Neuron (in vitro differentiated cells): ENCODE data around the gene S1PR1.

Experiments
- H2AFZ ChIP-seq: one replicate; pipeline ENCODE4 v1.6.1; 2013; ENCODE audit warnings: low read depth, mild to moderate bottlenecking, inconsistent platforms, low read length, moderate library complexity
- H3K27me3 ChIP-seq: one replicate; pipeline ENCODE4 v1.6.1; 2013; ENCODE audit warnings: low read length; ENCODE audit not compliant: insufficient read depth
- H3K36me3 ChIP-seq: one replicate; pipeline ENCODE4 v1.6.1; 2013; ENCODE audit warnings: low read length; ENCODE audit not compliant: insufficient read depth
- H3K4me1 ChIP-seq: one replicate; pipeline ENCODE4 v1.6.1; 2013; ENCODE audit warnings: low read length; ENCODE audit not compliant: insufficient read depth
- H3K4me3 ChIP-seq: 2 replicates; pipeline ENCODE4 v1.5.1; 2013; ENCODE audit warnings: mild to moderate bottlenecking, low read length, moderate library complexity
- H3K9me3 ChIP-seq: one replicate; pipeline ENCODE4 v1.6.1; 2013; ENCODE audit warnings: low read length

S1PR1 gene

GRCh38 chr1:101261623-101262022 is 24.8 kb downstream of the S1PR1 start:
- peak overlapping the region; percentile 34 for H2AFZ ChIP-seq
- no peaks in the 10 kb centered on the region for H3K27me3 ChIP-seq
- peaks cover 25% of the 10 kb centered on the region for H3K4me1 ChIP-seq
- H3K9me3 ChIP-seq = no peaks in the 10 kb centered on the region
- H3K4me3 ChIP-seq = no peak overlapping the region
- no peaks in the 10 kb centered on the region for H3K36me3 ChIP-seq

- no peaks in the 10 kb centered on the region for H3K36me3 ChIP-seq
- no peaks in the 10 kb centered on the region for H3K9me3 ChIP-seq
- H2AFZ ChIP-seq = peak overlapping the region; percentile 79
- H3K27me3 ChIP-seq = no peaks in the 10 kb centered on the region
- peaks cover 25% of the 10 kb centered on the region for H3K4me1 ChIP-seq
- H3K4me3 ChIP-seq = no peak overlapping the region
Measured at GRCh38 chr1:101262060-101262459, 25.2 kb downstream of the S1PR1 start.

- Histone ChIP-seq H2AFZ (peak overlapping the region; percentile 79), H3K27me3 (no peaks in the 10 kb centered on the region), H3K9me3 (no peaks in the 10 kb centered on the region), H3K36me3 (no peaks in the 10 kb centered on the region), H3K4me3 (no peak overlapping the region), H3K4me1 (peaks cover 25% of the 10 kb centered on the region)
Measured at GRCh38 chr1:101262630-101263348, 26.0 kb downstream of the S1PR1 start.

GRCh38 chr1:101264697-101265096 is 27.9 kb downstream of the S1PR1 start:
- Histone ChIP-seq H3K4me1 (peaks cover 25% of the 10 kb centered on the region), H3K9me3 (no peaks in the 10 kb centered on the region), H2AFZ (no peak overlapping the region), H3K27me3 (no peaks in the 10 kb centered on the region), H3K36me3 (no peaks in the 10 kb centered on the region), H3K4me3 (no peak overlapping the region)

GRCh38 chr1:101265684-101266083 is 28.9 kb downstream of the S1PR1 start:
- H3K36me3 ChIP-seq = no peaks in the 10 kb centered on the region
- no peak overlapping the region for H3K4me3 ChIP-seq
- H3K27me3 ChIP-seq = no peaks in the 10 kb centered on the region
- H3K9me3 ChIP-seq = no peaks in the 10 kb centered on the region
- H2AFZ ChIP-seq = no peak overlapping the region
- H3K4me1 ChIP-seq = peaks cover 25% of the 10 kb centered on the region

GRCh38 chr1:101267082-101267481 is 30.3 kb downstream of the S1PR1 start:
- Histone ChIP-seq H3K9me3 (no peaks in the 10 kb centered on the region), H3K4me3 (no peak overlapping the region), H3K4me1 (peaks cover 15% of the 10 kb centered on the region), H2AFZ (no peak overlapping the region), H3K27me3 (no peaks in the 10 kb centered on the region), H3K36me3 (no peaks in the 10 kb centered on the region)

GRCh38 chr1:101268893-101269292 is 32.1 kb downstream of the S1PR1 start:
- Histone ChIP-seq H3K4me1 (peaks cover 3% of the 10 kb centered on the region), H3K9me3 (no peaks in the 10 kb centered on the region), H3K4me3 (no peak overlapping the region), H3K36me3 (no peaks in the 10 kb centered on the region), H2AFZ (no peak overlapping the region), H3K27me3 (no peaks in the 10 kb centered on the region)

- H3K36me3 ChIP-seq = no peaks in the 10 kb centered on the region
- H2AFZ ChIP-seq = no peak overlapping the region
Measured at GRCh38 chr1:101275672-101276071, 38.9 kb downstream of the S1PR1 start.

GRCh38 chr1:101276818-101277217 is 40.0 kb downstream of the S1PR1 start:
- H3K36me3 ChIP-seq = no peaks in the 10 kb centered on the region

More at GRCh38 chr1:101275672-101276071, 38.9 kb downstream of the S1PR1 start:
- no peak overlapping the region for H3K4me3 ChIP-seq
- no peaks in the 10 kb centered on the region for H3K9me3 ChIP-seq
- H3K27me3 ChIP-seq = no peaks in the 10 kb centered on the region
- no peaks in the 10 kb centered on the region for H3K4me1 ChIP-seq

GRCh38 chr1:101278238-101278637 is 41.4 kb downstream of the S1PR1 start:
- Histone ChIP-seq H3K36me3 (no peaks in the 10 kb centered on the region), H3K4me3 (no peak overlapping the region), H3K27me3 (no peaks in the 10 kb centered on the region), H3K4me1 (no peaks in the 10 kb centered on the region), H3K9me3 (no peaks in the 10 kb centered on the region), H2AFZ (no peak overlapping the region)

More at GRCh38 chr1:101276818-101277217, 40.0 kb downstream of the S1PR1 start:
- Histone ChIP-seq H3K27me3 (no peaks in the 10 kb centered on the region), H3K4me3 (no peak overlapping the region), H2AFZ (no peak overlapping the region), H3K9me3 (no peaks in the 10 kb centered on the region), H3K4me1 (no peaks in the 10 kb centered on the region)

GRCh38 chr1:101278845-101279244 is 42.0 kb downstream of the S1PR1 start:
- H3K27me3 ChIP-seq = no peaks in the 10 kb centered on the region
- H3K4me3 ChIP-seq = no peak overlapping the region
- H3K4me1 ChIP-seq = no peaks in the 10 kb centered on the region
- no peak overlapping the region for H2AFZ ChIP-seq
- H3K36me3 ChIP-seq = no peaks in the 10 kb centered on the region
- no peaks in the 10 kb centered on the region for H3K9me3 ChIP-seq

- Histone ChIP-seq H3K4me3 (no peak overlapping the region), H2AFZ (no peak overlapping the region), H3K27me3 (no peaks in the 10 kb centered on the region), H3K4me1 (no peaks in the 10 kb centered on the region), H3K36me3 (no peaks in the 10 kb centered on the region), H3K9me3 (no peaks in the 10 kb centered on the region)
Measured at GRCh38 chr1:101280049-101280592, 43.3 kb downstream of the S1PR1 start.

- H3K4me3 ChIP-seq = no peak overlapping the region
- no peaks in the 10 kb centered on the region for H3K9me3 ChIP-seq
- H3K4me1 ChIP-seq = peaks cover 1% of the 10 kb centered on the region
Measured at GRCh38 chr1:101280942-101281654, 44.3 kb downstream of the S1PR1 start.

More at GRCh38 chr1:101280942-101281654, 44.3 kb downstream of the S1PR1 start:
- H3K36me3 ChIP-seq = no peaks in the 10 kb centered on the region
- no peak overlapping the region for H2AFZ ChIP-seq
- H3K27me3 ChIP-seq = no peaks in the 10 kb centered on the region
